AG04450 (cell line): Measurements from ENCODE around the gene AGAP3. TPM values are rescaled to one million over a fixed set of nuclear protein-coding genes. Genes with fewer than 3 reads are reported as not detected.
A peak's percentile ranks its signal among the peaks of the same experiment; 100 is the strongest.

Source experiments
- CTCF ChIA-PET: fragments of 300-600, 350-600 bp; formaldehyde crosslinking; extraction: SDS; loops from one replicate; lab custom pipeline; 2022; ENCODE audit warnings: antibody characterized with exemption, inconsistent platforms; lab: Charles Lee
- POLR2A ChIA-PET: fragments of 350-600 bp; formaldehyde crosslinking; extraction: SDS; loops from one replicate; lab custom pipeline; 2021; ENCODE audit warnings: antibody characterized with exemption, inconsistent platforms; lab: Yijun Ruan, JAX
- DNase-seq: peaks from one replicate; pipeline ENCODE4 v3.0.0-alpha.2; 2011; ENCODE audit warnings: low read depth, low spot score
- H3K27ac ChIP-seq: one replicate; pipeline ENCODE4 v1.5.1; 2012; ENCODE audit warnings: low read depth, low read length, control low read depth
- H3K27me3 ChIP-seq: one replicate; pipeline ENCODE4 v1.6.0; 2012; ENCODE audit warnings: low read length; ENCODE audit not compliant: control insufficient read depth, insufficient read depth
- H3K4me3 ChIP-seq: 2 replicates; pipeline ENCODE4 v1.5.1; 2011; ENCODE audit warnings: mild to moderate bottlenecking, low read depth, low read length, control low read depth
- H3K9me3 ChIP-seq: 2 replicates; pipeline ENCODE4 v1.5.1; 2012; ENCODE audit warnings: low read length; ENCODE audit not compliant: control insufficient read depth, insufficient read depth
- CTCF ChIP-seq: IDR thresholded peaks from 2 replicates; pipeline ENCODE4 v1.5.1; 2011; ENCODE audit warnings: low read depth, low read length, control low read depth, inconsistent platforms
- polyA plus RNA-seq: library from polyadenylated mRNA; depleted of rRNA; stranded (reverse); fragments of >200 nt; gene quantifications from 2 replicates; pipeline ENCODE4 v1.2.3, GENCODE V29; 2011

The AGAP3 gene
- polyA plus RNA-seq, 1 experiment, result 44.6 TPM

- ChIA-PET CTCF (interaction anchor here (0.6 to 1.3 kb wide), 2 partner anchors 26 to 74 kb away, joined by 3 read pairs; no protein-coding TSS in a partner anchor), POLR2A (no interaction called here)
- H3K27ac ChIP-seq, result no peak overlapping the region
- H3K9me3 ChIP-seq, result no peaks in the 10 kb centered on the region
- H3K4me3 ChIP-seq, result no peak overlapping the region
- no peak for DNase-seq
- TF ChIP-seq CTCF, result no peak
- peaks cover 49% of the 10 kb centered on the region for H3K27me3 ChIP-seq
Measured at GRCh38 chr7:151150388-151150787, 64.1 kb downstream of the AGAP3 start.

- DNase-seq, result no peak
- H3K9me3 ChIP-seq, result no peaks in the 10 kb centered on the region
- TF ChIP-seq CTCF, result peak; percentile 39
- POLR2A ChIA-PET, result no interaction called here
- CTCF ChIA-PET, result interaction anchor here (2.1 kb wide), 1 partner anchor 19 kb away, joined by 7 read pairs; no protein-coding TSS in a partner anchor
- no peak overlapping the region for H3K27ac ChIP-seq
- peaks cover 60% of the 10 kb centered on the region for H3K27me3 ChIP-seq
- no peak overlapping the region for H3K4me3 ChIP-seq
Measured at GRCh38 chr7:151152643-151153513, 66.6 kb downstream of the AGAP3 start.

- no peak overlapping the region for H3K27ac ChIP-seq
- no peak for DNase-seq
- CTCF ChIA-PET, result interaction anchor here (1.1 kb wide), 1 partner anchor 8 kb away, joined by 4 read pairs; no protein-coding TSS in a partner anchor
- H3K4me3 ChIP-seq, result no peak overlapping the region
- no peak for TF ChIP-seq CTCF
- H3K27me3 ChIP-seq, result peaks cover 64% of the 10 kb centered on the region
- POLR2A ChIA-PET, result no interaction called here
- no peaks in the 10 kb centered on the region for H3K9me3 ChIP-seq
Measured at GRCh38 chr7:151157645-151158329, 71.5 kb downstream of the AGAP3 start.

GRCh38 chr7:151161757-151162156, 75.5 kb downstream of the AGAP3 start:
- ChIA-PET POLR2A (no interaction called here), CTCF (interaction anchor here (1.3 to 2.1 kb wide), 2 partner anchors 8 to 10 kb away, joined by 5 to 21 read pairs; no protein-coding TSS in a partner anchor)
- no peak for TF ChIP-seq CTCF

More at GRCh38 chr7:151161757-151162156, 75.5 kb downstream of the AGAP3 start:
- Histone ChIP-seq H3K9me3 (no peaks in the 10 kb centered on the region; the same call in 1 of the 2 replicates), H3K4me3 (no peak overlapping the region), H3K27ac (no peak overlapping the region), H3K27me3 (peaks cover 70% of the 10 kb centered on the region)
- no peak for DNase-seq
